Choroid plexus epithelial cell (primary cell): ENCODE data around the gene RPN1.

Experiments used
- DNase-seq: peaks from one replicate; pipeline ENCODE4 v3.0.0-alpha.2; 2010; ENCODE audit warnings: low read depth
- H3K4me3 ChIP-seq: 2 replicates; pipeline ENCODE4 v1.5.1; 2011; ENCODE audit warnings: low read depth, mild to moderate bottlenecking, control low read depth, low read length, moderate library complexity
- CTCF ChIP-seq: conservative IDR thresholded peaks from 2 replicates; pipeline ENCODE4 v1.5.1; 2011; ENCODE audit warnings: low read depth, mild to moderate bottlenecking, control low read depth, inconsistent platforms, low read length, moderate library complexity

RPN1 gene

DNA sequence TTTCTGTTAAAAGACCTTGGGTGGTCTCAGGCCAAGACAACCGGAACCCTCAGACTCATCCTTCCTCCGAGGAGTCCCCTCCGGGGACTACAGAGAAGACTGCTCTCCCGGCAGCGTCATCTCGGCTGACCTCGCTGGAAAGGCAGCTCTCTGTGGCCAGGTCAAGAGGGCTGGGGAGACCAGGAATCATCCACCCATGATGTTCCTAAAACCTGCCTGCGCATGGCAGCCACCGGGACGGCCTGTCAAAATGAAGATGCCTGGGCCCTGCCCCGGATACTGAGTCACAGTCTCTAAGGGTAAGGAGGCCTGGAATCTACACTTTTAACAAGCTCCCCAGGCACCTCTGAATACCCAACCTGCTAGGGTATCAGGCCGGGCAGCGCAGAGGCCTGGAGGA is 78.6 kb downstream of the RPN1 start:
- H3K4me3 ChIP-seq: no peak overlapping the region
- no peak for DNase-seq
- TF ChIP-seq CTCF: no peak
